Trophoblast cell (in vitro differentiated cells and primary cell): ENCODE measurements around the gene ITGB5.

ENCODE experiments used
- DNase-seq, 2 donors: peaks; one replicate each; pipeline ENCODE4 v3.0.0-alpha.2; 2016
- H2AFZ ChIP-seq: 2 replicates; pipeline ENCODE4 v1.6.1; 2013; ENCODE audit warnings: low read length, moderate library complexity, mild to moderate bottlenecking; ENCODE audit not compliant: insufficient read depth, poor library complexity
- H2AK5ac ChIP-seq: 2 replicates; pipeline ENCODE4 v1.6.1; 2013; ENCODE audit warnings: mild to moderate bottlenecking, low read length
- H2BK120ac ChIP-seq: 2 replicates; pipeline ENCODE4 v1.6.1; 2013; ENCODE audit warnings: low read length, mild to moderate bottlenecking, moderate library complexity; ENCODE audit not compliant: insufficient read depth, poor library complexity
- H2BK12ac ChIP-seq: 2 replicates; pipeline ENCODE4 v1.6.1; 2013; ENCODE audit warnings: mild to moderate bottlenecking, low read length, moderate library complexity
- H2BK5ac ChIP-seq: 2 replicates; pipeline ENCODE4 v1.6.1; 2013; ENCODE audit warnings: low read length, low read depth, moderate library complexity, mild to moderate bottlenecking; ENCODE audit not compliant: poor library complexity
- H3K14ac ChIP-seq: 2 replicates; pipeline ENCODE4 v1.6.1; 2013; ENCODE audit warnings: mild to moderate bottlenecking, low read length
- H3K18ac ChIP-seq: 2 replicates; pipeline ENCODE4 v1.6.1; 2013; ENCODE audit warnings: mild to moderate bottlenecking, low read length
- H3K23ac ChIP-seq: 2 replicates; pipeline ENCODE4 v1.6.1; 2013; ENCODE audit warnings: low read length
- H3K27ac ChIP-seq: 2 replicates; pipeline ENCODE4 v1.5.1; 2013; ENCODE audit warnings: low read depth, mild to moderate bottlenecking, inconsistent platforms, low read length, moderate library complexity
- H3K27me3 ChIP-seq: 2 replicates; pipeline ENCODE4 v1.6.1; 2013; ENCODE audit warnings: inconsistent platforms, mild to moderate bottlenecking, low read length, moderate library complexity; ENCODE audit not compliant: insufficient read depth
- H3K36me3 ChIP-seq, 2 experiments: 1 replicate in 1 of 2; 2 replicates in 1 of 2; pipeline ENCODE4 v1.6.1; 2013; ENCODE audit warnings: low read length in 2 of 2, mild to moderate bottlenecking in 2 of 2, moderate library complexity in 1 of 2; ENCODE audit not compliant: insufficient read depth in 2 of 2, control insufficient read depth in 1 of 2
- H3K4ac ChIP-seq: 2 replicates; pipeline ENCODE4 v1.6.1; 2013; ENCODE audit warnings: low read depth, mild to moderate bottlenecking, low read length, moderate library complexity
- H3K4me1 ChIP-seq, 2 experiments: 1 replicate in 1 of 2; 2 replicates in 1 of 2; pipeline ENCODE4 v1.6.1; 2013; ENCODE audit warnings: low read length in 2 of 2, mild to moderate bottlenecking in 2 of 2, moderate library complexity in 1 of 2; ENCODE audit not compliant: insufficient read depth in 2 of 2, control insufficient read depth in 1 of 2
- H3K4me2 ChIP-seq: 2 replicates; pipeline ENCODE4 v1.6.1; 2013; ENCODE audit warnings: inconsistent platforms, mild to moderate bottlenecking, low read length, moderate library complexity
- H3K4me3 ChIP-seq: 2 replicates; pipeline ENCODE4 v1.5.1; 2013; ENCODE audit warnings: mild to moderate bottlenecking, low read depth, low read length, inconsistent platforms
- H3K79me1 ChIP-seq: one replicate; pipeline ENCODE4 v1.6.1; 2013; ENCODE audit warnings: low read length
- H3K79me2 ChIP-seq: 2 replicates; pipeline ENCODE4 v1.6.1; 2013; ENCODE audit warnings: low read length, mild to moderate bottlenecking; ENCODE audit not compliant: control insufficient read depth, insufficient read depth, poor library complexity
- H3K9ac ChIP-seq: 2 replicates; pipeline ENCODE4 v1.6.1; 2013; ENCODE audit warnings: mild to moderate bottlenecking, low read length
- H3K9me3 ChIP-seq: 2 replicates; pipeline ENCODE4 v1.6.1; 2013; ENCODE audit warnings: low read depth, mild to moderate bottlenecking, control low read depth, inconsistent platforms, low read length; ENCODE audit not compliant: insufficient read depth
- H4K12ac ChIP-seq: 2 replicates; pipeline ENCODE4 v1.6.1; 2013; ENCODE audit warnings: low read depth, mild to moderate bottlenecking, low read length, moderate library complexity
- H4K8ac ChIP-seq: 2 replicates; pipeline ENCODE4 v1.6.1; 2013; ENCODE audit warnings: low read depth, mild to moderate bottlenecking, low read length, moderate library complexity
- H4K91ac ChIP-seq: one replicate; pipeline ENCODE4 v1.6.1; 2013; ENCODE audit warnings: low read depth, mild to moderate bottlenecking, low read length, moderate library complexity
- WGBS: extraction: QIAGEN DNeasy Blood & Tissue Kit; methylation state at CpG from one replicate; pipeline ENCODE4 v1.1.7; 2013; ENCODE audit warnings: missing lambda C conversion rate; ENCODE audit not compliant: insufficient read length, insufficient coverage; ENCODE audit errors: extremely low coverage; 5-methylcytosine and 5-hydroxymethylcytosine counted together

Gene ITGB5

DNA sequence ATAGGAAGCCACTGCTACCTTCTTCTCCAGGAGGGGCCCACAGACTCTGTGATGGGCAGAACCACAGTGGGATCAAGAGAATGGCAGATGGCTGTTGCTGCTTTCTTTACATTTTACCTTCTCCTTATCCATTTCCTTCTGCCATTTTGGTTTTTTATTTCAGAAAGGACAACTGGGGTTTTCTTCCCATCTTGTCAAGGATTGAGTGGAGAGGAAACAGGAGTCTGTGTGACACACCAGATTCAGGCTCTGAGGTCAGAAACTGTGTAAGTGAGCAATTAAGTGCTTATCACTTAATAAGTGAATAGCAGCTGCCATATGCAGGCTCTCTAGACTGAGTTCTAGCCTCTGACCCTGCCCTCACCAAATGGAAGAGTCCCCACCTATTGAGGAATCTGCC lies 47.3 kb downstream of the ITGB5 start:
- Histone ChIP-seq H3K4me3 (no peak overlapping the region), H2AK5ac (no peak overlapping the region), H4K91ac (no peak overlapping the region), H3K18ac (no peak overlapping the region), H3K27ac (no peak overlapping the region), H3K9me3 (no peaks in the 10 kb centered on the region), H3K9ac (no peak overlapping the region), H2AFZ (no peak overlapping the region), H3K14ac (no peak overlapping the region), H3K79me1 (peaks cover 26% of the 10 kb centered on the region), H3K4me1 (peaks cover 15 to 18% of the 10 kb centered on the region in 2 experiments), H3K36me3 (peaks cover 13 to 25% of the 10 kb centered on the region in 2 experiments), H3K27me3 (no peaks in the 10 kb centered on the region), H4K12ac (no peak overlapping the region), H2BK12ac (no peak overlapping the region), H3K4me2 (no peak overlapping the region), H3K79me2 (peaks cover 6% of the 10 kb centered on the region), H2BK120ac (no peak overlapping the region), H3K4ac (no peak overlapping the region), H4K8ac (no peak overlapping the region), H2BK5ac (no peak overlapping the region), H3K23ac (no peak overlapping the region)
- DNase-seq: no peak

DNA sequence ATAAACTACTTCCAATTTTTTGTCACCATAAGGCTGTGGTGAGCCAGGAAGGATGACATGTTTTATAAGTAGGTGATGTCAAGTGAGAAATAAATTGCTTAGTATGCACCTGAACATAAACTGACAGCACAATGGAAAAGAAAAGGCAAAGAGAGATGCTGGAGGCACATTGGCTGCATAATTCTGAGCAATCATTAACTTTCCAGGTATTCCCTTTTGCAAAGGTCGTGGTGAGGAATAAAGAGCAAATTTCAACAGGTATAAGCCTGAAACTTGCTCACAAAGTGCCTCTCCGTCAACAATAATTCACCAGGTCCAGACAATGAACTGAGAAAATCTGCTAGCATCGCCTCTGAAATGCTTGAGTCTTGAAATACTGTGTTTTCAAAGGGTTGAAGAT lies 48.2 kb downstream of the ITGB5 start:
- Histone ChIP-seq H3K36me3 (peaks cover 13 to 25% of the 10 kb centered on the region in 2 experiments), H3K9ac (no peak overlapping the region), H4K8ac (no peak overlapping the region), H3K79me2 (peaks cover 6% of the 10 kb centered on the region), H4K12ac (no peak overlapping the region), H3K18ac (no peak overlapping the region), H2AFZ (no peak overlapping the region), H2BK12ac (no peak overlapping the region), H3K23ac (no peak overlapping the region), H3K27me3 (no peaks in the 10 kb centered on the region), H4K91ac (no peak overlapping the region), H3K4me3 (no peak overlapping the region), H3K27ac (no peak overlapping the region), H3K79me1 (peaks cover 29% of the 10 kb centered on the region), H3K4ac (no peak overlapping the region), H3K9me3 (no peaks in the 10 kb centered on the region), H3K4me1 (peaks cover 17 to 21% of the 10 kb centered on the region in 2 experiments), H3K4me2 (no peak overlapping the region), H2BK120ac (no peak overlapping the region), H2BK5ac (no peak overlapping the region), H3K14ac (no peak overlapping the region), H2AK5ac (no peak overlapping the region)
- no peak for DNase-seq
- no CpG with 5 or more reads among the region's 3 CpGs for WGBS

DNA sequence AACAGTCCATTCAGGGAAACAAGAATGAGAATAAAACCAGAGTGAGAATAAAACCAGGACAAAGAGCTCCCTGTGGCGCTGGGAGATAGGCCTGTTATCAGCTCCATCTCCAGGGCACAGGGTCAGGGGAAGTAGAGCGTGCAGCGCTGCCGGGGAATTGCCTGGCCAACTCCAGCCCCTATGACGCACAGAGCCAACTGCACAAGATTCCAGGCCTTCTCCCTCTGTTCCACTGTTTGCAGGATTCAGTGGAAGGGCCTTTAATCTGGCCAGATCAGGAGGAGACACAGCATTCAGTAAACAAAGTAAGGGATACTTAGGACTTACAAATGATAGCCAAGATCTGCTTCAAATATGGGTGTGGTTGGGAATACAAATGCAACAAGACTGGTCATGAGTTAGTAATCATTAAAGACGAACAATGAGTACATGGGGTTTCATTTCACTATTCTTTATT lies 49.4 kb downstream of the ITGB5 start:
- Histone ChIP-seq H3K27me3 (no peaks in the 10 kb centered on the region), H2BK12ac (no peak overlapping the region), H3K14ac (no peak overlapping the region), H2AK5ac (no peak overlapping the region), H3K9ac (no peak overlapping the region), H3K36me3 (peaks cover 12 to 20% of the 10 kb centered on the region in 2 experiments), H2BK5ac (no peak overlapping the region), H3K27ac (peak overlapping the region; percentile 84), H4K8ac (no peak overlapping the region), H2BK120ac (no peak overlapping the region), H3K23ac (no peak overlapping the region), H3K4me1 (peaks cover 19 to 27% of the 10 kb centered on the region in 2 experiments), H3K4ac (no peak overlapping the region), H3K79me2 (peaks cover 6% of the 10 kb centered on the region), H3K4me2 (no peak overlapping the region), H2AFZ (no peak overlapping the region), H3K79me1 (peaks cover 28% of the 10 kb centered on the region), H4K91ac (no peak overlapping the region), H3K4me3 (no peak overlapping the region), H3K9me3 (no peaks in the 10 kb centered on the region), H3K18ac (no peak overlapping the region), H4K12ac (no peak overlapping the region)
- peak; percentile 71 to 73 for DNase-seq
- WGBS: no CpG with 5 or more reads among the region's 6 CpGs

DNA sequence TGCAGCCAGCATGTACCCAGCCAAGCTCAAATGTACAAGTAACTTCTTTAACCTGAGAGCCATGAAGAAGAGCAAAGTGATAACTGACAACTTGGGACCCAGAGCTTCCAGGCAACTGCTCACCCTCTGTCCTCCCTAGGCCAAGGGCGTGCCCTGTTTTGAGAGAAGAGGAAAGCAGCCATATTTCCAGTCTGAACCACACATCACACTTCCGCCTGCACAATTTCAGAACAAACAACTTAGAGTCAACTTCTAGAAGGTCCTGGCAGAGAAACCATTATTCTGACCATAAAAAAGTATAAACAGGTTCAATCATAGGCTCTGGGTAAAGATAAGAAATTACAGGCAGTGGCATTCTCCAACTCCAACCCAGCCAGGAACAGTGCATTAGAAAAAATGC lies 50.1 kb downstream of the ITGB5 start:
- DNase-seq: no peak
- H3K4me1 ChIP-seq: peaks cover 24 to 31% of the 10 kb centered on the region in 2 experiments
- H3K9me3 ChIP-seq: no peaks in the 10 kb centered on the region
- no peak overlapping the region for H3K23ac ChIP-seq
- H3K27me3 ChIP-seq: no peaks in the 10 kb centered on the region
- H3K27ac ChIP-seq: peak overlapping the region; percentile 84
- H3K18ac ChIP-seq: no peak overlapping the region
- peak overlapping the region; percentile 74 for H2BK12ac ChIP-seq
- peaks cover 6 to 18% of the 10 kb centered on the region in 2 experiments for H3K36me3 ChIP-seq
- H3K4me2 ChIP-seq: no peak overlapping the region
- WGBS: no CpG with 5 or more reads among the region's 2 CpGs
- no peak overlapping the region for H4K8ac ChIP-seq
- peak overlapping the region; percentile 33 for H2BK120ac ChIP-seq
- no peak overlapping the region for H3K4me3 ChIP-seq
- peak overlapping the region; percentile 43 for H3K14ac ChIP-seq
- no peak overlapping the region for H2AFZ ChIP-seq
- H3K79me2 ChIP-seq: peaks cover 6% of the 10 kb centered on the region
- H2AK5ac ChIP-seq: peak overlapping the region; percentile 3
- H4K91ac ChIP-seq: peak overlapping the region; percentile 65
- H3K79me1 ChIP-seq: peaks cover 31% of the 10 kb centered on the region
- H2BK5ac ChIP-seq: peak overlapping the region; percentile 75
- no peak overlapping the region for H3K4ac ChIP-seq
- H3K9ac ChIP-seq: no peak overlapping the region
- H4K12ac ChIP-seq: no peak overlapping the region
